Hepatic stellate cell (primary cell): ENCODE measurements around the gene COA1.
"Not testable (repeated sequence)": the region's sequence is repeated elsewhere in the genome, so short reads cannot be mapped to it uniquely, and the experiment has no call there.

ENCODE experiments used
- DNase-seq: peaks from one replicate; pipeline ENCODE4 v3.0.0; 2011; ENCODE audit warnings: low spot score

The COA1 gene

DNA sequence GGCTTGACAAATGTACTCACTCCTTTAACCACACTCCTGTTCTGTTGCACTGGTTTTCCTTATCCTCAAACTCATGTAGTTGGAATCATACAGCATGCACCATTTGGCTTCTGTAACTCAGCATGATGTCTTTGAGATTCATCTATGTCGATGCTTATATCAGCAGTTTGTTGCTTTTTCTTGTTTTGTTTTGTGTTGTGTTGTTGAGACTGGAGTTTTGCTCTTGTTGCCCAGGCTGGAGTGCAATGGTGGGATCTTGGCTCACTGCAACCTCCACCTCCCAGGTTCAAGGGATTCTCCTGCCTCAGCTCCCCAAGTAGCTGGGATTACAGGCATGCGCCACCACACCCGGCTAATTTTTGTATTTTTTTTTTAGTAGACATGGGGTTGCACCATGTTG, 101.5 kb downstream of the COA1 start:
- not testable (repeated sequence) for DNase-seq

DNA sequence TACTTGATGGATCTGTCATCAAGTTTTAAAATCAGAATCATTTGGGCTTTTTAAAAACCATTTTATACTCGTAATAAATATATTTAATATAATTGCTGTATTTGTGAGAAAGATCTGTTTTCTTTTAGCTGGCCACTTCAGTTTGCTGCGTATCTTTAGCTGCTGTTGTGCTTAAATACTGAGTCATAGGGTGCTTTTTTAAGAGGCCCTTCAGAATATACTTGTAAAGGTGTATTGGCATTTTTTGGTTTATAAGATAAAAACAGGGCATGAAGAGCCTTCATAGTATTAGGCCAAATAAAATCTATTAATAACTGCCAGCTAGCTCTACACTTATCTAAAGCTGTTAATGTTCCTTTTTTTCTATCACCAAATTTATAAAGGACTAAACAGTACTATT, 102.6 kb downstream of the COA1 start:
- DNase-seq, result no peak

DNA sequence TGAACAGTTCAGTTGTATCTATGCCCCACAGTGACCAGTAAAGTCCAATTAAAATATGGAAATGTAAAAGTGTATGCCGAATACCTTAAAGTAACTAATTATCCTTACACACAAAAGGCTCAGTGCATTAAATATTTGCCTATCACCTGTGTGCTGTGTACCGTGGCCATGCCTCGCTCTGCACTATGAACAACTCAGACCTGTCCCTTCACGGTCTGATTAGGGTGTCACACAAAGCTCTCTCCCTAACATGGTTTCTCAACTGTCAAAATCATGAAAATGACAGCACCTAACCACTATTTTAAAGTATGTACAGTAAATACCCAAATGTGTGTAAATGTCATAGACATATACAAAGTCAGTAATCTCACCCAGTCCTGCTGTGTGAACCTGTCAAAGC, 103.3 kb downstream of the COA1 start:
- DNase-seq, result no peak

DNA sequence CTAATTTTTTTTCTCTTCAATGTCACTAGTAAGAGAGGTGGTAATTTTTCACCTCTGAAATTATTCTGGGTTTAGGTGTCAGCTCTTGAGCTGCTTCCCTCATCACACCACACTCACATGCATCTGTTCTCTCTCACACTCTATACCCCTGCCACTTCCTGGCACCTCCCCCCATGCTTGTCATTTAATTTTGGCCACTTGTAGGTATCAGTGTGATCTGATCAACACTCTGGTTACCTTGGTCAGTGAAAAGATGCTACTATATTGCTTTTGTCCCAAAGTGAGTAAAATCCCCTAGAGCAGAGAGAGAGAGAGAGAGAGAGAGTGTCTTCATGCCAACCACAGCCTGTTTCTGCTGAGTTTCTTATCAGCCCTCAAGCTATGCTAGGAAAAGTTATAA, 103.9 kb downstream of the COA1 start:
- DNase-seq, result no peak

DNA sequence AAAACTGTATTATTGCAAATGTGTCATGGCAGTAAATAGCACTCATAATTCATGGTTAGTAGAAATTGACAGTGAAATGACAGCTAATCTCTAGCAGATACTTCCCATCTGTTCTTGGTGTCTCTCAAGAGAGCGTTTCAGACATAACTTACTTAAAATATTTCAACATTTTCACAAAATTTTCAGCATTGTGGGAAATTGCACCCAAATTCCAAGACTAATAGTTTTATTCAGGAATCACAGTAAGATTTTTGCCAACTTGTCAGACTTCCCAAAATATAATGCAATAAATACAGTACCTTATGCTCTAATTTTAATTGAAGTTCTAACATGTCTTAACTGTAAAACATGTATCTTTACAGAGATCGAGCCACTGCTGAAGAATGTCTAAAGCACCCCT, 105.2 kb downstream of the COA1 start:
- DNase-seq, result no peak

DNA sequence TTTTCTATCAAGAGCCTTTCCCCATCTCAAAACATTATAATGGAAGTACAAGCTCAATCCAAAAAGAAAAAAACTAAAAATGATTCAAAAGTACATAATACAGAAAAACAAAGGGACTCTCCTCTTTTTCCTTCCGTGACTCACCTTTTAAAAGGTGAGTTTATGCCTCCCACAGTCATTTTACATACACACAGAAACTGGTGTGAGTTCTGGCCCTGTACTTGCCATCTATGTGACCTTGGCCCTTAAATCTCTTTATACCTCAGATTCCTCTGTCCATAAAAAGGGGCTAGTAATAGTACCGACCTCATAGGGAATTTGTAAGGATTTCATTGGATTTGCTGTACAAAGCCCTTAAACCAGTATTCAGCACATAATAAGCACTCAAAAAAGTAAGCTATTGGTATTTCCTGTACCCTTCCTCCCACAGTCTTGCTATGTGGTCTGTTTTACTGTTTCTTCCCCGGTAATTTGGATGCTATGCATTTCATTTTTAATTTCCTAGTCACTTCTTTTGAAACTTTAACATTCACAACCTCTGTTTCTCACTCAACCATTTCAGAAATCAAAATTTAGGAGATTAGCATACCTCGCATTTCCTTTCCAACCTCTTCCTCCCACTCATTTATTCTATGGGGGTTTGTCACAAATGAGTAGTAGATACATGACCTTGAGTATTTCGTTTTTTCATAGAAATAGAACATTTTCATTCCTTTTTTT, 107.4 kb downstream of the COA1 start:
- DNase-seq, result no peak

DNA sequence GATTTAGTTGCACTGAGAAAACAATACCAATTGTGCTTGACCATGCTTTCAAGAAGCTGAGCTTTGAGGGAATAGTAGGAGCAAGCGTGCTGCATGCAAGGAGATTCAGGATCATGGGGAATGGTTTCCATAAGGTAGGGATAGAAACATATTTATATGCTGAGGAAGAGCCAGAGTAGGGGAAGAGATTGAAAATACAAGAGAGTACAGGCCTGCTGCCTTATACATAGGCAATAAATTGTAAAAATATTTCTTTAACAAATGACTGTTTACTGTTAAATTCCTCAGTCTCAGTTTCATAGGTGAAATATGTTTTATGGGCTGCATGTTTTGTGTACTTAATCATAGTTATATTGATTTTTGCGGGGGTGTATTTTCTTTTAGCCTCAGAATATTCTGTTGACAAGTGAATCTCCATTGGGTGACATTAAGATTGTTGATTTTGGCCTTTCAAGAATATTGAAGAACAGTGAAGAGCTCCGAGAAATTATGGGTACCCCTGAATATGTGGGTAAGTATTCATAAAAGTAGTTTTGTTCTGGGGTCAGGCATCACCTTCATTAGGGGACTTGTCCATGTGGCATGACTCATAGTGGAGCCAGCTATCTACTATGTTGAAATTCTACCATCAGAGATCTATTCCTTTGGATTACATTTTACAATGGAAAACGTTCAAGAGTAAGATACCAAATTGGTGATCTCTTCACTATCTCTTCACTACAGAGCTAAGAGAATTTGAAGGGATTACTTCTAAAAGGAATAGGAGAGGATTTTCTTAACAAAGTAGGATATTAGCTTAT, 109.9 kb downstream of the COA1 start:
- DNase-seq, result no peak

DNA sequence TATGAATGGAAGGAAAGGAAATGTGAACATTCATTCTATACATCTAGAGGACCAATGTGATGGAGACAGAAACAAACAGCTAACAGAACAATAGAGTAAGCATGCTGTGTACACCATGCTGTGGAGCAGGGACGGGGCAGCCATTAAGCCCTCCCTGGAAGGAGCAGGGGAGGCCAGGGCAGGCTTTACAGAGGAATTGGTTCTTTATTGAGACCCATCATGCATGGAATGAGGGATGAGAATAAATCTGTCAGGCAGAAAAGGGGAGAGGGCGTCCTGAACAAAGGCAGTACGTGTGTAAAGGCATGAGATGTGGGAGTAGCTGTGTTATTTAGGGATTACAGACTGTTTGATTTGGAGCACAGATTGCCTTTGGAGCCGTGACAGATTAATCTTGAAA, 111.2 kb downstream of the COA1 start:
- DNase-seq, result no peak

DNA sequence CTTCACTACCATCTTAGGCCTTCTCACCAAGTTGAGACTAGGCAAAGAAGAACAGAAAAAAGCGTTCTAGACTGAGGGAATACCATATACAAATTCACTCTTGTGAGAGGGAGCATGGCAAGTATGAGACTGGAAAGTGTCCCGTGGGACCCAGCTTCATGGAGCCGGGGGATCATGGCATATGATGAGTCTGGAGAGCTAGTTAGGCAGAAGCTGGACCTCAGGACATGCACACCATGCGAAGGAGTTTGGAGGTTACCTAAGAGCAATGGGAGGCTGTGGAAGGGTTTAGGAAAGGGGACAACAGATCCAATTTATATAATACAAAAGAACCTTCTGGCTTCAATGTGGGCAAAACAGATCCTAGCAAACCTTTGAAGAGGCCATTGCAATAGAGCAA, 112.3 kb downstream of the COA1 start:
- no peak for DNase-seq

DNA sequence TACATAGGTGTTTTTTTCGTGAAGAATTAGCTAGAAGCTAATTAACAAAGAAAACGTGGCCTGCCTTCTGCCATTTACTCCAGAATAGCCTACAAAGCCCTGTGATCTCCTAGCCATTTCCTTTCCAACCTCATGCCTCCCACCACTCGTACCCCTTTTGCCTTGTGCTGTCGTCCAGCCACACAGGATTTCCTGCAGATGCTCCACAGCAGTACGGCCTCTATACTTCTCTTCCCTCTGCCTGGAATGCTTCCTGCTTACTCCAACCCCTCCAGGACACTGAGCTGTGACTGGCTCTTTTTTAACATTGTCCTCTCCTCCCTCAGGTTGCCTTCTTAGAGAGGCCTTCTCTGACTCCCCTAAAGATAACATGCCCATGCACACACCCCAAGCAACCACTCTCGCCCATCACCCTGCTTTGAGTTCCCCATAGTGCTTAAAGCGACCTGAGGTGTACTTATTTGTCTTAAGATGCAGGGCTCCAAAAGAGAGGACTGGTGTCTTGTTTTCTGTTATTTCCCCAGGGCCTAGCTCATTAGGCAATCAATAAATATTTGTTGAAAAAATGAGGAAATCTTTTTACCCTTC, 113.7 kb downstream of the COA1 start:
- no peak for DNase-seq

DNA sequence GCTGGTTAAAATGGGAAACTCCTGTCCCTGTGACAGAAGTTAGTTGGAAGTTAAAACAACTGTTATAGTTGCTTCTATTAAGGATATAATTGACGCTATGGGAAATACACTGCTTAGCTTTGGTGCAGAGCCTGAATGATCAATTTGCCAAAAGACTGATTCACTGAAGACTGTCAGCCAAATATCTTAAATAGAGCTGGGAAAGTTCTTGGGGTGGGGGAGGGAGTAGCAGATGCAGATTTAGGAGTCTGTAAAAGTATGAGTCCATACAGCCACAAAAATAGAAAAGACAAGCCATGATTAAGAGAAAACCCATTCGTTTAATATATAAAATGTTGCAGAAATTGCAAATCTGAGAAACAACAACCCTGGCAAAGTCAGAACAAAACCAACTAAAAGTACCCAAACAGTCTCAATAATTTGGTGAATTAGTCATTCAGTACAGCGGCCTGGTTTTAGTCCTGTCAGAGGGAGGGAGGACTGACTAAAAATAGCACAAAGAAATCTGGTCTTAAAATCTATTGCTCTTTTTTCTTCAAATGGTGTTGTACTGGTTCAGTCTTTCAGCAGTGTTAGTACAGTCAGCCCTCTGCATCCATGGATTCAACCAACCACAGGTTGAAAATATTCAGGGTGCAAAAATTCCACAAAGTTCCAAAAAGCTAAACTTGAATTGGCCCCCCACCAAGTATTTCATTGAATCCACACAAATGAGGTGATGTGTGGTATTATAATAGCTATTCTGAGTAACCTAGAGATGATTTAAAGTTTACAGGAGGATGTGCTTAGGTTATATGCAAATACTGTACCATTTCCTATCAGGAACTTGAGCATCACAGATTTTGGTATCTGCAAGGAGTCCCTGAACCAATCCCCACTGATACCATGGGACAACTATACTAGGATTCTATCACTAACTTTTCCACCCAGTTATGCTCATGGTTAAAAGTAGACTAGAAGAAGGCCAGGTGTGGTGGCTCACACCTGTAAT, 116.4 kb downstream of the COA1 start:
- DNase-seq, result peak; percentile 73

DNA sequence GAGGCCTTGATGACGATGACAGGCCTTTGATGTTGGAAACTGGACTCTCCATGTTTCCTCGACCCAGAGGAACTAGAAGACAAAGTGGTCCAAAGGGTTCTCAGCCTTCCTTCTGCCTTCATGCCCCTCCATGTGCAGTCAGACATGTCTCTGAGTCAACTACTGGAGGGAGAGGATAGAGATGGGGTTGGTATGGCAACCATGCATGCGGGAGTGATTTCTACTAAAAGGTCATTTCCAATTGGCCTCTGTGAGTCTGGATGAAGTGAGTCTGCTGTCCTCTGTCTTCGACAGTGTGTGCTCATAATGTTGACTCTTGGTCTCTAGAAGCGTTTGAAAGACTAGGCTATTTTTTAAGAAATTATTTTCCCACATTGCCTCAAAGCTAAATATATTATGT, 117.2 kb downstream of the COA1 start:
- peak; percentile 27 for DNase-seq

DNA sequence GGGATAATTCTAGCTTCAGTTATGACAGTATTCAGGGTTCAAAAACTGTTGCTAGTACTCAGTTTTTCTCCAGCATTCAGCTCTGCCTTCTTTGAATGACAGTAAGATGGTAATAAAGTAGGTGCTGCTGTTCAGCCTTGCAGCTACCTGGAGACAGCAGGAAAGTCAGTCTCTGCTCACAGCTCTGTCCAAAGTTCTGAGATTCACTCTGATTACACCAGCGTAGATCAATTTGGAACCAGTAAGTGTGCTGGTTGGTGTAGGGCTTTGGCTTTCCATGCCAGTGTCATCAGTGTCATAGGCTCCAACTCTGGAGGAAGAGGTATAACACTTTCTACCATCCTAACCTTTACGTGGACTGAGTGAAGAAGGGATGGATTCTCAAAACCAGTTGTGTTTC, 120.2 kb downstream of the COA1 start:
- DNase-seq, result no peak

DNA sequence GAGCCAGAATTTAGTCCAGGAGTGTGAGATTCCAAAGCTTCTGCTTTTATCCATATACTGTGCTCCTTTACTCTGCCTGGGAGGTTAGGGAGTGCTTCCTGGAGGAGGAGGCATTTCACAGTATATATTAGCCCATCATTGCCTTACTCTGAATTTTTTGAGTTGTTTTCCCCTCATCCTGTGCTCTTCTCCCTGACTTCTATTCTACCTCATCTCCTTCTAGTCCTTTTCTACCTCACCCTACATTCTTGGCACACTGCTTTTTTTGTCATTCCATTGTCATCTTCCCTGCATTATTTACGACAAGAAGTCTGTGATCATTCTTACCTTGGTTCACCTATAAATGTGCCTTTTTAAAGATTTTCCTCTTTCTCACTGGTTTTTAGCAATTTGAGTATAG, 125.1 kb downstream of the COA1 start:
- DNase-seq, result no peak

DNA sequence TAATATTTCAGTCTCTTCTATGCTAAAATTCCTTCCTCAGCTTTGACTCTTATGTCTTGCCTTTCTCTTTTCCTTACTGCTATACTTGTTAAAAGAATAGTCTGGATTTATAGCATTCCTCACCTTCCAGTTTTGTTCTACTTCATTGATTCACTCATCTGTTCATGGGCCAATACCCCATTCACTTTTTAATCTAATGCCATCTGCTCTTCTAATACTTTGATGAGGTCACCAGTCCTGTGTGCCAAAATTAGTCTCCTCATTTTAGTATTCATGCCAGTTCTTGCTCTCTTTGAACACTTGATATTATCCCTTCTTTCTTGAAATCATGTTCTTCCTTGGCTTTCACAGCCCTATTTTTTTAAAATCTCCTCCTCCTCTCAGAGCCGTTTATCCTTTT, 127.1 kb downstream of the COA1 start:
- DNase-seq, result no peak

DNA sequence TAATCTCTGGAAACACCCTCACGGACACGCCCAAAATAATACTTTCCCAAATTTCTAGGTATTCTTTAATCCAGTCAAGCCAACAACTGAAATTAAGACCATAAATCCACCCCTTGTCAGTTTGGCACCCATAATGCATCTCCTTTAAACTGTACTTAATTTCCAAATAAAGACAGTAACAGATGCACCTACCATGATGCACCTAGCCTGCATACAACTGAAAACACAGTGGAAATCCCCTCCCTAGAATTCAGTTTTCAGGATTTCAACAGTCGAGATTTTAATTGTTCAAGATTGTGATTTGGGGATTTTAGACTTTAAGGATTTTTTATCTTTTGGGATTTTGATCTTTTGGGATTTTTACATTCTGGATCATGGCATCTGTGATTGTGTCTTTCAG, 129.3 kb downstream of the COA1 start:
- DNase-seq, result no peak

DNA sequence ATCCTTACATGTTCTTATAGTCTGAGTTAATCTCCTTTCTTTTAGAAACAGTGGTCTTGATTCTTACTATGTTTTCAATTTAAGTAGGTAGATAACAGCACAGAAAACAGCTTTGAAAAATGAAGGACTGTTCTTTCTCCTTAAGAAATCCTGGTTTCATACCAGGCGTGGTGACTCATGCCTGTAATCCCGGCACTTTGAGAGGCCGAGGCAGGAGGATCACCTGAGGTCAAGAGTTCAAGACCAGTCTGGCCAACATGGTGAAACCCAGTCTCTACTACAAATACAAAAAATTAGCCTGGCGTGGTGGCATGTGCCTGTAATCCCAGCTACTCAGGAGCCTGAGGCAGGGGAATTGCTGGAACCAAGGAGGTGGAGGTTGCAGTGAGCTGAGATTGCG, 132.9 kb downstream of the COA1 start:
- DNase-seq, result not testable (repeated sequence)

DNA sequence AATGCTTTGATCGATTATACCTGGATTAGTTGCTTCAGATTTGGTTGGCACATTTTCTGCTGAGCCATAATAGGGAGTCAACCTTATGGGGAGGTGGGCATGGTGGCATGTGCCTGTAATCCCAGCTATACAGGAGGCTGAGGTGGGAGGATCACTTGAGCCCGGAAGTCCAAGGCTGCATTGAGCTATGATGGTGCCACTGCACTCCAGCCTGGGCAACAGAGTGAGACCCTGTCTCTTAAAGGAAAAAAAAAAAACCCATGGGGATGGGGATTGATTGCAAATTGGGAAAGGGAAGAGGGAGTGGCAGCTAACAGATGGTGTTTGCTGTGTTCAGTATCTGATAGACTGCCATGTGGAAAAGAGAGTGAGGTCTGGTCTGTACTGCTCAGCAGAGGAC, 135.3 kb downstream of the COA1 start:
- DNase-seq, result no peak

DNA sequence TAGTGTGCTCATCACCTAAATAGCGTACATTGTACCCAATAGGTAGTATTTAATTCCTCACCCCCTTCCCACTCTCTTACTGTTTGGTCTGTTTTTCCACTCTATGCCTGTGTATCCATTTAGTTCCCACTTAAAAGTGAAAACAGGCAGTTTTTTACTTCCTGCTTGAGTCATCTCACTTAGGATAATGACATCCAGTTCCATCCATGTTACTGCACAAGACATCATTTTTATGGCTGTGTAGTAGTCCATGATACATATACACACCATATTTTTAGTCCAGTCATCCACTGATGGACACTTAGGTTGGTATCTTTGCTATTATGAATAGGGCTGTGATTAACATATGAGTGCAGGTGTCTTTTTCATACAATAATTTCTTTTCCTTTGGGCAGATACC, 136.3 kb downstream of the COA1 start:
- DNase-seq, result no peak

DNA sequence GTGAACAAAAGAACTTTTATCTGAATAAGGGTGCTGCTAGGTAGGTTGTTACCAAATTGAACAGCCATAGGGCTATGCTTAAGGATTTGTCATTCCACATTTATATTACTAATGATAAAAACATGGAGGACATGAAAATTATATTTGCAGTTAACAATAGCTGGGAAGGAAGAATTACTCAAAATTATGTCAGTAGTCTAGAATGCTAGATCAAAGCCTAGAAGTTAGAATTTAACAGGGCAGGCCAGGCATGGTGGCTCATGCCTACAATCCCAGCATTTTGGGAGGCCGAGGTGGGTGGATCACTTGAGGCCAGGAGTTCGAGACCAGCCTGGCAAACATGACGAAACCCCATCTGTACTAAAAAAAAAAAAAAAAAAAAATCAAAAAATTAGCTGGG, 137.0 kb downstream of the COA1 start:
- no peak for DNase-seq

DNA sequence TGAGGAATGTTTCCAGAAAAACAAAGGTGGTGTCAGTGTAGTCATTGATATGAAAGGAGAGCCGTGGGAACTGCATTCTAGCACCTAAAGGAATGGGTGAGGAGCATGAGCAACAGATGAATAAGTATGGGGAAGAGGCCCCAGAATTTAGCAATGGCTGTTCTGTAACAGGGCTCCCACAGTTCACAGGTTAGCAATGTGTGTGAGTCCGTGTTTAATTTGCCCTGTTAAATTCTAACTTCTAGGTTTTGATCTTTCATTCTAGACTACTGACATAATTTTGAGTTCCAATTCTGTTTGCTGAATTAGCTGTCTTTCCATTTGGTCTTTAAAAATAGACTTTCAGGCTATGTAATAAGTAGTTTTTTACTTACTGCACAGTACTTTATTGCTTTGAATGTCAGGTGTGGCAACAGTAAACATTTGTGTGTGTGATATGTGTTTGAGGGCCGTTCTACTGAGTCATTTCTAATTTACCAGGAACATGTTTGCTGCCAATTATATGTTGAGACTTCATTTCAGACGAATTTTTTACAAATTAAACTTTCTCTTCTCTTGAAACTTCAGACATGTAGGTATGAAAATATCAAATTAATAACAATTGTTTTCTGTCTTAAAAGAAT, 137.7 kb downstream of the COA1 start:
- no peak for DNase-seq
